Right lobe of liver (tissue), 6 donors: ENCODE results near the gene FLNC. TPM values are rescaled to one million over a fixed set of nuclear protein-coding genes. Genes with fewer than 3 reads are reported as not detected.

Source experiments
- ATAC-seq, 4 donors: fragments of 200-7000 bp; cut with Tn5 transposase; one replicate each; pipeline ENCODE4 v1.9.1; 2020; ENCODE audit warnings: mild to moderate bottlenecking in 4 of 4, moderate library complexity in 4 of 4
- DNase-seq, 3 donors: peaks; one replicate each; pipeline ENCODE4 v3.0.0-alpha.2; 2020
- H3K27ac ChIP-seq, 3 donors: fragments of 200-600 bp; one replicate each; pipeline ENCODE4 v1.8.0; 2022
- H3K27me3 ChIP-seq, 2 donors: fragments of 200-600 bp; one replicate each; pipeline ENCODE4 v1.8.0; 2022
- H3K36me3 ChIP-seq, 4 donors: fragments of 200-600 bp; sonication (generic) in 1 of 4; one replicate each; pipeline versions ENCODE4 v1.5.1 to v1.8.0; 2017 to 2022; ENCODE audit warnings: control low read depth in 1 of 4
- H3K4me1 ChIP-seq, 4 donors: fragments of 200-600 bp; sonication (generic) in 1 of 4; one replicate each; pipeline versions ENCODE4 v1.5.1 to v1.8.0; 2017 to 2022; ENCODE audit warnings: control low read depth in 1 of 4
- H3K4me3 ChIP-seq, 3 donors: fragments of 200-600 bp; one replicate each; pipeline ENCODE4 v1.8.0; 2022
- H3K9me3 ChIP-seq, 4 donors: fragments of 200-600 bp; sonication (generic) in 1 of 4; one replicate each; pipeline versions ENCODE4 v1.5.1 to v1.8.0; 2017 to 2022; ENCODE audit warnings: control low read depth in 1 of 4
- POLR2A ChIP-seq: fragments of 450-650 bp; IDR thresholded peaks from one replicate; pipeline ENCODE4 v1.6.1; 2017; ENCODE audit warnings: antibody characterized with exemption, mild to moderate bottlenecking
- WGBS: methylation state at CpG from one replicate; pipeline ENCODE4 v1.1.6; 2018; ENCODE audit warnings: low coverage, low lambda C conversion rate; ENCODE audit not compliant: insufficient coverage; ENCODE audit errors: missing lambda C conversion rate; 5-methylcytosine and 5-hydroxymethylcytosine counted together
- intact Hi-C, 2 donors: fragments of 100-400 bp; cut with DNase I; formaldehyde crosslinking; loops; one replicate each; pipeline versions ENCODE4 v1.11.2 to v1.14.1; 2022
- total RNA-seq, 6 experiments: library from RNA; depleted of rRNA in 2 of 6; stranded (reverse); fragments of >200 nt in 2 of 6; fragmentation: NEBNext Ultra II Directional in 3 of 6; extraction: Animal tissue kit (Norgen Biotek cat#: 25700) in 3 of 6; gene quantifications; one replicate each; pipeline versions ENCODE4 v1.1.0 to v1.2.4, GENCODE V29; 2016 to 2023
- TF ChIP-seq, protein P1 (sequence below), 4 donors: fragments of 200-600 bp in 3 of 4; fragments of 450-650 bp in 1 of 4; IDR thresholded peaks; one replicate each; pipeline versions ENCODE4 v1.5.1 to v1.8.0; 2016 to 2022; ENCODE audit warnings: antibody characterized with exemption in 4 of 4, mild to moderate bottlenecking in 2 of 4
- donor health status: DM: no; HTN: yes; CAD: no.
- donor health status: DM: no; HTN: no; CAD: no.
- donor health status: DM: no; HTN: no; CAD: no.
- donor health status: DM: no; HTN: yes; CAD: no.
- donor health status: DM: no; HTN: yes; CAD: no.

The FLNC gene
- total RNA-seq, 6 experiments from 2014 or later = 0.27 to 5.1 (median 0.74) TPM

DNA sequence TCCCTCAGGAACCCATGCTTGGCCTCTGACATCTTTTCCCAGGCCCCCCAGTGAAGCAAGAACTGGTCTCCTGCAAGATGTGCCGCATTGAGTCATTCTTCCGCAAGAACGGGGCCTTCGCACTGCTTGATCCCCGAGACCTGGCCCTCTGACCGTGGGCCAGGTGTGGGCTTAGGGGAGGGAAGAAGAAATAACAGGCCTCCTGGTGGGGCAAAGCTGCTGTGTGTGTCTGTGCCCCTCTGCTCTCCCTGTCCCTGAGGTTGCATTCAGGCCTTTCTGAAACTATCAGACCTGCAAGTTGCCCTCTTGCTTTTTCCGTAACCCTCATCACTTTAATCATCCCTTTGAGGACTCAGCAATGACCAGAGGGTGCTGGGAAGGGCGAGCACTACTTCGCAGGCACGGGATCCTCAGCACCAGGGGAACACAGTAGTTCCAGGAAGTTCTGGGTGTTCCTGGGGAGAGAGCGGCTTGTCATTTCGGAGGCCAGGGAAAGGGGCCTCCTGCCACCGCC, 38.5 kb downstream of the FLNC start:
- Histone ChIP-seq H3K9me3 (no peaks in the 10 kb centered on the region), H3K4me1 (peaks cover 0 to 16% (median 5%) of the 10 kb centered on the region in 4 donors), H3K4me3 (peak overlapping the region; percentile 43 to 57 (median 44)), H3K27ac (no peak overlapping the region), H3K36me3 (peaks cover 0 to 7% (median 0%) of the 10 kb centered on the region in 4 donors), H3K27me3 (no peaks in the 10 kb centered on the region)
- TF ChIP-seq, protein P1, sequence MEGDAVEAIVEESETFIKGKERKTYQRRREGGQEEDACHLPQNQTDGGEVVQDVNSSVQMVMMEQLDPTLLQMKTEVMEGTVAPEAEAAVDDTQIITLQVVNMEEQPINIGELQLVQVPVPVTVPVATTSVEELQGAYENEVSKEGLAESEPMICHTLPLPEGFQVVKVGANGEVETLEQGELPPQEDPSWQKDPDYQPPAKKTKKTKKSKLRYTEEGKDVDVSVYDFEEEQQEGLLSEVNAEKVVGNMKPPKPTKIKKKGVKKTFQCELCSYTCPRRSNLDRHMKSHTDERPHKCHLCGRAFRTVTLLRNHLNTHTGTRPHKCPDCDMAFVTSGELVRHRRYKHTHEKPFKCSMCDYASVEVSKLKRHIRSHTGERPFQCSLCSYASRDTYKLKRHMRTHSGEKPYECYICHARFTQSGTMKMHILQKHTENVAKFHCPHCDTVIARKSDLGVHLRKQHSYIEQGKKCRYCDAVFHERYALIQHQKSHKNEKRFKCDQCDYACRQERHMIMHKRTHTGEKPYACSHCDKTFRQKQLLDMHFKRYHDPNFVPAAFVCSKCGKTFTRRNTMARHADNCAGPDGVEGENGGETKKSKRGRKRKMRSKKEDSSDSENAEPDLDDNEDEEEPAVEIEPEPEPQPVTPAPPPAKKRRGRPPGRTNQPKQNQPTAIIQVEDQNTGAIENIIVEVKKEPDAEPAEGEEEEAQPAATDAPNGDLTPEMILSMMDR (IDR thresholded peaks at IDR 0.05) = no peak
- no peak for TF ChIP-seq POLR2A
- intact Hi-C loops = no loop called here
- 43% methylated on average over 12 of the region's 13 CpGs for WGBS
- DNase-seq (no peak), ATAC-seq (peak; percentile 4 to 16 (median 9))

DNA sequence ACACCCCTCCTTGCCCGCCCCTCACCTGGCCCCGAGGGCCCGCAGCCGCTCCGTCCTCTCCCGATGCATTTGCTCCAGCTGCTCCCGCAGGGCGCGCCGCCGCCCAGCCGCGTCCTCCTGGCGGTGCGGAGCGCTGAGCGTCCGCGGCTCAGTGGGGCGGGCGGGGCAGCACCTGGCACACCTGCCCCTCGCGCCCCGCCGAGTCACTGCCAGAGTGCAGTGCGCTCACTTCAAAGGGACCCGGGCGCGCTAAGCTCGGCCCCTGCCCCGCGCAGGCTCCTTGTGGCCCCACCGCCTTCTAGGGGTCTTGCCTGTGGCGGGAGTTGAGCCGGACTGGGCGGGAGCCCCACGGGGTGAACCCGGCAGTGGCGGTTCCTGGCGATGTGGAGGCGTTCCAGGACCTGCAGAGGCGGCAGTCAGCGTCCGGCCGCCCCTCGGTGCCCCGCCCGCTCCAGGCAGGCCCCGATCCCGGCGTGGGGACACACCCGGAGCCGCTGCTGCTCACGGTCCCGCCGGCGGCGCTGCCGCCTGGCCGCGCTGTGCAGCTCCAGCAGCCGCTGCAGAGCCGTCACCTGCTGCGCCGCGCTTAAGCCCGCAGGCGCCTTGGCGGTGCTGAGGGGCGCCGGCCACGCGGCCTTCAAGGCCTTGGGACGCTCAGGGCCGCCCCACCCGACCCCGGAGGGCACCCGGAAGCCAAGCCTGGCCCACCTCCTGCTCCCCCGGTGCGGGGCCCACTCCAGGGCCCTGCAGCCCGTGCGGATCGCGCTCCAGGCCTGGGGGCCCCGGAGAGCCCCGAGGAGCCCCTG, 39.1 kb downstream of the FLNC start:
- no peaks in the 10 kb centered on the region for H3K9me3 ChIP-seq
- no peak overlapping the region for H3K27ac ChIP-seq
- 12% methylated on average over 5 of the region's 86 CpGs for WGBS
- DNase-seq (peak in 1 of 3 donors; percentile 49), ATAC-seq (peak; percentile 78 to 89 (median 82))
- H3K27me3 ChIP-seq = no peaks in the 10 kb centered on the region
- H3K4me1 ChIP-seq = peaks cover 0 to 10% (median under 1%) of the 10 kb centered on the region in 4 donors
- TF ChIP-seq, protein P1 (IDR thresholded peaks at IDR 0.05) = peak in 3 of 4 donors; percentile 12 to 21 (median 13)
- no peak for TF ChIP-seq POLR2A
- peak overlapping the region; percentile 43 to 57 (median 44) for H3K4me3 ChIP-seq
- intact Hi-C loops = no loop called here
- H3K36me3 ChIP-seq = peaks cover 0 to 7% (median 0%) of the 10 kb centered on the region in 4 donors

DNA sequence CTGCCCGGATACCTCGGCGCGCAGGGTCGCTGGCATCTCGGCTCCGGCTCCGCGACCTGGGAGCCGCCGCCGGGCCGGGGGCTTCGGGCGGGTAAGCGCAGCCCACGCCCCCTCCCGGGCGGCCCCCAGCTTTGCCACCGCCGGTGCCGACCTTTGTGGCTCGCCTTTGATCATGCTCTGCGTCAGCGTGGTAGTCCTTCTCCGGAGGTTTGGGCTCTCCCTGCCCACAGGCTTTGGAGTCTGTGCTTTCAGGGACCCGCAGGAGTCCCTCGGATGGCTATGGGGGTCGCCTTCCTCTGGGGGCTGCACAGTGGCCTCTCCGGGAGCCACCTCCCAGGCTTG, 39.7 kb downstream of the FLNC start:
- no CpG with 5 or more reads among the region's 30 CpGs for WGBS
- intact Hi-C loops = no loop called here
- no peaks in the 10 kb centered on the region for H3K27me3 ChIP-seq
- H3K4me1 ChIP-seq = peaks cover 0 to 10% (median 0%) of the 10 kb centered on the region in 4 donors
- peak overlapping the region; percentile 43 to 57 (median 44) for H3K4me3 ChIP-seq
- peaks cover 0 to 7% (median 0%) of the 10 kb centered on the region in 4 donors for H3K36me3 ChIP-seq
- H3K9me3 ChIP-seq = no peaks in the 10 kb centered on the region
- no peak overlapping the region for H3K27ac ChIP-seq
- ATAC-seq (no peak), DNase-seq (peak in 1 of 3 donors; percentile 14)
- TF ChIP-seq, protein P1 (IDR thresholded peaks at IDR 0.05) = no peak
- no peak for TF ChIP-seq POLR2A

DNA sequence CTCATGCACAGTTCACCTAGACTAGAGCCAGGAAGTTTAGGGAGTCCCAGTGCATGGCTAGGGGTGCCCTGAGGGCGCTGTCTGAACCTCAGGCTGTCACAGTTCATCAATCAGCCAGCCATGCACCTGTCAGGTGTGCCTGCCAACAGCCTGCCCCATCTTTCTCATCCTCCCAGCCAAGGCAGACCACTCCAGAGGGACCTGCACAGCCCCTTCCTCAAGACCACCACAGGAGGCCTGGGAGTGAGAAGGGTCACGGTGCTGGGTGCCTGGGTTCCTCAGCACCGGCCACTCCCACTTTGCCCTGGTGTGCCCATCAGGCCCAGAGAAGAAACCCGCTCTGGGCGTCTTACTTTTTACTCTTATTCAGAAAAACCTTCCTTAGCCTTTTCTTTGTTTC, 40.8 kb downstream of the FLNC start:
- no peaks in the 10 kb centered on the region for H3K36me3 ChIP-seq
- no peak overlapping the region for H3K4me3 ChIP-seq
- no peaks in the 10 kb centered on the region for H3K9me3 ChIP-seq
- DNase-seq (peak in 1 of 3 donors; percentile 15), ATAC-seq (no peak)
- TF ChIP-seq, protein P1 (IDR thresholded peaks at IDR 0.05) = no peak
- no peak for TF ChIP-seq POLR2A
- intact Hi-C loops = no loop called here
- no peaks in the 10 kb centered on the region for H3K27me3 ChIP-seq
- H3K27ac ChIP-seq = no peak overlapping the region
- H3K4me1 ChIP-seq = peaks cover 0 to 10% (median 0%) of the 10 kb centered on the region in 4 donors
- WGBS = 92% methylated on average over 4 of the region's 5 CpGs
